Suprapubic skin (tissue), 4 donors: Measurements from ENCODE around the gene AGAP1. TPM values are rescaled to one million over a fixed set of nuclear protein-coding genes. Genes with fewer than 3 reads are reported as not detected.
"Not testable (repeated sequence)": the region's sequence is repeated elsewhere in the genome, so short reads cannot be mapped to it uniquely, and the experiment has no call there.

Experiments
- DNase-seq, 2 donors: peaks; one replicate each; pipeline ENCODE4 v3.0.0-alpha.2; 2019; ENCODE audit warnings: low spot score in 2 of 2
- H3K27ac ChIP-seq: fragments of 200-600 bp; sonication (generic); one replicate; pipeline ENCODE4 v1.5.1; 2019
- H3K27me3 ChIP-seq: fragments of 200-600 bp; sonication (generic); one replicate; pipeline ENCODE4 v1.5.1; 2019
- H3K36me3 ChIP-seq: fragments of 200-600 bp; sonication (generic); one replicate; pipeline ENCODE4 v1.5.1; 2019
- H3K4me1 ChIP-seq: fragments of 200-600 bp; sonication (generic); one replicate; pipeline ENCODE4 v1.5.1; 2019
- H3K4me3 ChIP-seq: fragments of 200-600 bp; sonication (generic); one replicate; pipeline ENCODE4 v1.5.1; 2019; ENCODE audit warnings: mild to moderate bottlenecking
- H3K9me3 ChIP-seq: fragments of 200-600 bp; sonication (generic); one replicate; pipeline ENCODE4 v1.5.1; 2019
- EP300 ChIP-seq: sonication (generic); formaldehyde crosslinking; IDR thresholded peaks from one replicate; pipeline ENCODE4 v1.6.1; 2017; ENCODE audit warnings: antibody characterized with exemption
- POLR2A ChIP-seq, 2 donors: fragments of 450-650 bp; IDR thresholded peaks; one replicate each; pipeline ENCODE4 v1.6.1; 2017; ENCODE audit warnings: antibody characterized with exemption in 2 of 2, mild to moderate bottlenecking in 2 of 2, moderate library complexity in 2 of 2
- POLR2AphosphoS5 ChIP-seq, 3 donors: sonication (generic); formaldehyde crosslinking; IDR thresholded peaks; one replicate each; pipeline ENCODE4 v1.6.1; 2017; ENCODE audit warnings: antibody characterized with exemption in 3 of 3
- WGBS: methylation state at CpG from one replicate; pipeline ENCODE4 v1.1.5; 2018; 5-methylcytosine and 5-hydroxymethylcytosine counted together
- total RNA-seq, 4 donors: library from RNA; depleted of rRNA; stranded (reverse); fragments of >200 nt; gene quantifications; one replicate each; pipeline ENCODE4 v1.1.0, GENCODE V29; 2016
- TF ChIP-seq, protein P1 (sequence below), 2 donors: fragments of 200-600 bp in 1 of 2; fragments of 450-650 bp in 1 of 2; sonication (generic) in 1 of 2; IDR thresholded peaks; one replicate each; pipeline ENCODE4 v1.5.1; 2016 to 2019; ENCODE audit warnings: antibody characterized with exemption in 2 of 2, mild to moderate bottlenecking in 1 of 2, moderate library complexity in 1 of 2

AGAP1 gene
- total RNA-seq, 4 donors from 2014 or later: 14.1 to 30.7 (median 19.4) TPM

GRCh38 chr2:236086403-236086970 lies 592.6 kb downstream of the AGAP1 start:
- DNase-seq: no peak
- TF ChIP-seq POLR2AphosphoS5 (IDR thresholded peaks at IDR 0.05) (no peak), POLR2A (IDR thresholded peaks at IDR 0.05) (no peak), EP300 (no peak)
- TF ChIP-seq, protein P1, sequence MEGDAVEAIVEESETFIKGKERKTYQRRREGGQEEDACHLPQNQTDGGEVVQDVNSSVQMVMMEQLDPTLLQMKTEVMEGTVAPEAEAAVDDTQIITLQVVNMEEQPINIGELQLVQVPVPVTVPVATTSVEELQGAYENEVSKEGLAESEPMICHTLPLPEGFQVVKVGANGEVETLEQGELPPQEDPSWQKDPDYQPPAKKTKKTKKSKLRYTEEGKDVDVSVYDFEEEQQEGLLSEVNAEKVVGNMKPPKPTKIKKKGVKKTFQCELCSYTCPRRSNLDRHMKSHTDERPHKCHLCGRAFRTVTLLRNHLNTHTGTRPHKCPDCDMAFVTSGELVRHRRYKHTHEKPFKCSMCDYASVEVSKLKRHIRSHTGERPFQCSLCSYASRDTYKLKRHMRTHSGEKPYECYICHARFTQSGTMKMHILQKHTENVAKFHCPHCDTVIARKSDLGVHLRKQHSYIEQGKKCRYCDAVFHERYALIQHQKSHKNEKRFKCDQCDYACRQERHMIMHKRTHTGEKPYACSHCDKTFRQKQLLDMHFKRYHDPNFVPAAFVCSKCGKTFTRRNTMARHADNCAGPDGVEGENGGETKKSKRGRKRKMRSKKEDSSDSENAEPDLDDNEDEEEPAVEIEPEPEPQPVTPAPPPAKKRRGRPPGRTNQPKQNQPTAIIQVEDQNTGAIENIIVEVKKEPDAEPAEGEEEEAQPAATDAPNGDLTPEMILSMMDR (IDR thresholded peaks at IDR 0.05): no peak
- H3K4me1 ChIP-seq: no peaks in the 10 kb centered on the region
- no peaks in the 10 kb centered on the region for H3K9me3 ChIP-seq
- 75% methylated on average over 6 of the region's 6 CpGs for WGBS
- no peak overlapping the region for H3K4me3 ChIP-seq
- H3K27ac ChIP-seq: no peak overlapping the region
- no peaks in the 10 kb centered on the region for H3K36me3 ChIP-seq
- H3K27me3 ChIP-seq: no peaks in the 10 kb centered on the region

GRCh38 chr2:236086971-236087465 lies 593.2 kb downstream of the AGAP1 start:
- Histone ChIP-seq H3K36me3 (no peaks in the 10 kb centered on the region), H3K27ac (no peak overlapping the region), H3K4me1 (no peaks in the 10 kb centered on the region), H3K9me3 (no peaks in the 10 kb centered on the region), H3K4me3 (no peak overlapping the region), H3K27me3 (no peaks in the 10 kb centered on the region)
- DNase-seq: no peak
- WGBS: 84% methylated on average over 8 of the region's 8 CpGs
- TF ChIP-seq, protein P1 (IDR thresholded peaks at IDR 0.05): no peak

DNA sequence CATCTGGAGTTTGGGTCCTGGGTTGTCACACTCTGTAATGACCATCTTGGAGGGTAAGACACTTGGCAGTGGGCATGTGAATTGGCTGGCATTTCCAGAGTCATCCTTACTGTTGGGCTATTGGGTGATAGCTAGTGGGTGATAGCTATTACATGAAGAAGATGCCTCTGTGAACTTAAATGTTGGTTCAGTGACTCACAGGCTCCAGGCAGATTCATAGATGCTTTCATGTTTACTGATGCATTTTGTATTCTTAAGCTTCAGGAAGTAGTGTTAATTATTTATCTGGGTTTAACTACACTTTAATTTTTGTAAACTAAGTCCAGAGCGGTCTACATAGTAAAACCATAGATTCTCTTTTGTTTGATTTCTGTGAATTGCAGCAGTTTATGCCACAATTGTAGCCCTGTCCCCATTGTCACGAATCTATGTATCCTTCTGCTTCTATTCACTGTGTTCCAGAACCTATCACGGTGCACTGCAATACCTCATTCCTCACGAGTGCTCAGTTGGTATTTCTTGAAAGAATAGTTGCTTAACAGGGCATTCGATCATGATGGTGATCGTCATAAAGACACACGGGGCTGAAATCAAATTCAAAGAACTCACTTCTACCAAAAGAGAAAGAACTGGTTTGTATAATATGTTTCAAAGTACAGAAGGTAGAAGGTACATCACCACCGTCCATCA lies 594.7 kb downstream of the AGAP1 start:
- Histone ChIP-seq H3K4me3 (no peak overlapping the region), H3K9me3 (no peaks in the 10 kb centered on the region), H3K4me1 (no peaks in the 10 kb centered on the region), H3K27me3 (no peaks in the 10 kb centered on the region), H3K36me3 (no peaks in the 10 kb centered on the region), H3K27ac (no peak overlapping the region)
- 86% methylated on average over 8 of the region's 8 CpGs for whole genome bisulfite sequencing
- DNase-seq: no peak
- TF ChIP-seq, protein P1 (IDR thresholded peaks at IDR 0.05): no peak
- TF ChIP-seq POLR2A (IDR thresholded peaks at IDR 0.05) (no peak), EP300 (no peak), POLR2AphosphoS5 (IDR thresholded peaks at IDR 0.05) (no peak)

- no peaks in the 10 kb centered on the region for H3K9me3 ChIP-seq
- no peak for DNase-seq
- no peak overlapping the region for H3K4me3 ChIP-seq
- TF ChIP-seq POLR2AphosphoS5 (IDR thresholded peaks at IDR 0.05): no peak
- 90% methylated on average over 12 of the region's 12 CpGs for WGBS
- no peaks in the 10 kb centered on the region for H3K36me3 ChIP-seq
- no peak overlapping the region for H3K27ac ChIP-seq
- no peaks in the 10 kb centered on the region for H3K4me1 ChIP-seq
- no peaks in the 10 kb centered on the region for H3K27me3 ChIP-seq
Measured at GRCh38 chr2:236089271-236090026, 595.6 kb downstream of the AGAP1 start.

DNA sequence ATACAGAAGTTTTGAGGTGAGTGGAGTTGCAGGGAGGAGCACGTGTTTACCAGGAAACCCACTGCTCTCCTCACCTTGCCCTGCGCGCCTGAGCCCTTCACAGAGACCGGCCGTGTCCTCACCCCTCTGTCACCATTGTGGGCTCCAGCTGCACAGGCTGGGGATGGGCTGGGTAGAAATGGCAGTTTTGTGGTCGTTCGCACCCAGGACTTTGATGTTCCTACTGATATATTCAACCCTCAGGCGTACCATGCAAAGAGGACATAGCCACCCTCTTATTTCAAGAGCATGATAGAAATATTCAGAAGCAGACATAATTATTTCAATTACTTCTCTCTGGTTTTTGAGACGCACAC lies 596.2 kb downstream of the AGAP1 start:
- no peak overlapping the region for H3K27ac ChIP-seq
- no peaks in the 10 kb centered on the region for H3K4me1 ChIP-seq
- no peak for DNase-seq
- WGBS: 79% methylated on average over 9 of the region's 9 CpGs
- no peak overlapping the region for H3K4me3 ChIP-seq
- no peaks in the 10 kb centered on the region for H3K9me3 ChIP-seq
- no peak for TF ChIP-seq EP300
- no peak for TF ChIP-seq POLR2AphosphoS5 (IDR thresholded peaks at IDR 0.05)
- no peak for TF ChIP-seq POLR2A (IDR thresholded peaks at IDR 0.05)
- TF ChIP-seq, protein P1 (IDR thresholded peaks at IDR 0.05): no peak
- H3K36me3 ChIP-seq: no peaks in the 10 kb centered on the region
- no peaks in the 10 kb centered on the region for H3K27me3 ChIP-seq

DNA sequence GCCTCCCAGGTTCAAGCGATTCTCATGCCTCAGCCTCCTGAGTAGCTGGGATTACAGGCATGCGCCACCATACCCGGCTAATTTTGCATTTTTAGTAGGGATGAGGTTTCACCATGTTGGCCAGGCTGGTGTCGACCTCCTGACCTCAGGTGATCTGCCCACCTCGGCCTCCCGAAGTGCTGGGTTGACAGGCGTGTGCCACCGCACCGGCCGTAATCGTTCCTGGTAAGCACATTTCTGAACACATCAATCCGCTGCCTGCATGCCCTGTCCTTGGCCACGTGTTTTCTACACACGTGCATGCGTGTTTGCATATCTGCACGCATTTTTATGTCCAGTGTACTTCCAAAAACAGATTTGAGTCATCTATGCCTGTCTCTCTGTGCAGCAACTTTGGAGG lies 597.0 kb downstream of the AGAP1 start:
- not testable (repeated sequence) for H3K4me1 ChIP-seq, H3K27me3 ChIP-seq, H3K4me3 ChIP-seq, H3K27ac ChIP-seq, H3K9me3 ChIP-seq, DNase-seq, H3K36me3 ChIP-seq
- WGBS: 94% methylated on average over 16 of the region's 16 CpGs
